Tibial nerve (tissue), 4 donors: Measurements from ENCODE around the gene ELMO1.

Source experiments
- CTCF ChIP-seq, 5 experiments: fragments of 200-600 bp in 3 of 5; fragments of 450-650 bp in 2 of 5; sonication (generic) in 3 of 5; IDR thresholded peaks; one replicate each; pipeline ENCODE4 v1.5.1; 2016 to 2019; ENCODE audit warnings: antibody characterized with exemption in 5 of 5, mild to moderate bottlenecking in 3 of 5, moderate library complexity in 2 of 5
- EP300 ChIP-seq, 2 donors: sonication (generic); formaldehyde crosslinking; IDR thresholded peaks; one replicate each; pipeline ENCODE4 v1.6.1; 2017; ENCODE audit warnings: antibody characterized with exemption in 2 of 2, mild to moderate bottlenecking in 1 of 2
- POLR2A ChIP-seq, 2 donors: fragments of 450-650 bp; IDR thresholded peaks; one replicate each; pipeline ENCODE4 v1.6.1; 2017; ENCODE audit warnings: antibody characterized with exemption in 2 of 2, mild to moderate bottlenecking in 2 of 2, moderate library complexity in 2 of 2

GRCh38 chr7:36969376-36969775 lies 479.3 kb downstream of the ELMO1 start:
- TF ChIP-seq POLR2A (IDR thresholded peaks at IDR 0.05) (no peak), CTCF (IDR thresholded peaks at IDR 0.05) (no peak), EP300 (IDR thresholded peaks at IDR 0.05) (peak in 1 of 2 donors; percentile 48)
